ENCODE data around the gene COQ3. TPM values are rescaled to one million over a fixed set of nuclear protein-coding genes. Genes with fewer than 3 reads are reported as not detected.

COQ3 gene
- total and polyA plus RNA-seq, 2 of the 8 experiments (the other 6 are each of a cell fraction or from before 2014, with no cell fraction given): 8.4 to 16.2 TPM

DNA sequence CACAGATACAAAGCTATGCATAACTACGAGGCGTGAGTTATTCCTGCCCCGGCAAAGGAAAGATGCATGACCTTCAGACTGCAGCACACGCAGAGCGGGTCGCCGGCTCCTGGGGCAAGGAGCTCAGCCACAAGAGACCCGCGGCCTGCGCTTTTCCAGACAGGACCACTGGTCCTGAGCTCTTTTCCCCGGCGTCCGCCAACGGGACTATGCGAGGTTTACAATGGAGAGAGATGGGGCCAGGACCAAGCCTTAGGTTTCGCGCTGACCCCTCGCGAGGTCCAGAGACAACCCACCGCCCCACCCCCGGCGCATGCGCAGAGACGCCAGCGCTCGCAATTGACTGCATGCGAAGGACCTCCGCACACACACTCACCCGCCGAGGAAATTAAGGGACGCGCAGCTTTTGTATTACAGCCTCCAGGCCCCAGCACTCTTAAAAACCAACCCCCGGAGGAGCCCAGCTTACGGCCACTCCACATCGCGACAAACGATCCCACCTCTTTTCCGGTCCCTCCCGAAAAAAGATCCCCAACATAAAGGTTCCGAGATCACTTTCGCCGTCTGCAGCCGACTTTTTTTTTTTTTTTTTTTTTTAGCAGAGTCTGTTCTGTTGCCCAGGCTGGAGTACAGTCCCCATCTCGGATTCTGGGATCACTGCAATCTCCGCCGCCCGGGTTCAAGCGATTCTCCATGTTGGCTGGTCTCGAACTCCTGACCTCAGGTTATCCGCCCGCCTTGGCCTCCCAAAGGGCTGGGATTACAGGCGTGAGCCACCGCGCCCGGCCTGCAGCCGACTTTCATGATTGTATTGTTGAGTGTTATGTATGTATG, at the start of gene COQ3 (continued):
- TF ChIP-seq RAD21 (IDR thresholded peaks at IDR 0.05 in 1 of 2, conservative IDR thresholded peaks at IDR 0.05 in 1 of 2; ENCODE audit: low read depth in 2 of 2, low read length in 2 of 2) (peak in 1 of 2 experiments; percentile 6; a peak in 1 of 4 replicates), ASH2L (IDR thresholded peaks at IDR 0.05; ENCODE audit: low read length) (peak; percentile 96), EP300 (IDR thresholded peaks at IDR 0.05; ENCODE audit: borderline replicate concordance in 1 of 2, low read depth in 2 of 2, low read length in 2 of 2) (no peak), HDAC6 (IDR thresholded peaks at IDR 0.05; ENCODE audit: low read depth, low read length) (no peak), RXRA (IDR thresholded peaks at IDR 0.05; ENCODE audit: insufficient read depth, low read depth, low read length) (no peak), POU5F1 (IDR thresholded peaks at IDR 0.05; ENCODE audit: low read depth, low read length) (no peak), ZNF274 (IDR thresholded peaks at IDR 0.05; ENCODE audit: borderline replicate concordance, extremely low read depth, low read length) (no peak), CHD2 (IDR thresholded peaks at IDR 0.05; ENCODE audit: low read length) (peak; percentile 93), TAF1 (IDR thresholded peaks at IDR 0.05; ENCODE audit: low read depth, low read length) (peak; percentile 96), CTBP2 (IDR thresholded peaks at IDR 0.05; ENCODE audit: borderline replicate concordance, insufficient read depth, insufficient read length, low read length) (no peak), CEBPB (IDR thresholded peaks at IDR 0.05; ENCODE audit: low read depth, low read length) (no peak), SRF (IDR thresholded peaks at IDR 0.05; ENCODE audit: low read depth, low read length) (0 out of 2 replicates have a peak, but pooled peaks have one; percentile 25)
- TF ChIP-seq, protein P1, sequence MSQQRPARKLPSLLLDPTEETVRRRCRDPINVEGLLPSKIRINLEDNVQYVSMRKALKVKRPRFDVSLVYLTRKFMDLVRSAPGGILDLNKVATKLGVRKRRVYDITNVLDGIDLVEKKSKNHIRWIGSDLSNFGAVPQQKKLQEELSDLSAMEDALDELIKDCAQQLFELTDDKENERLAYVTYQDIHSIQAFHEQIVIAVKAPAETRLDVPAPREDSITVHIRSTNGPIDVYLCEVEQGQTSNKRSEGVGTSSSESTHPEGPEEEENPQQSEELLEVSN (IDR thresholded peaks at IDR 0.05): peak; percentile 63
- TF ChIP-seq, protein P2, sequence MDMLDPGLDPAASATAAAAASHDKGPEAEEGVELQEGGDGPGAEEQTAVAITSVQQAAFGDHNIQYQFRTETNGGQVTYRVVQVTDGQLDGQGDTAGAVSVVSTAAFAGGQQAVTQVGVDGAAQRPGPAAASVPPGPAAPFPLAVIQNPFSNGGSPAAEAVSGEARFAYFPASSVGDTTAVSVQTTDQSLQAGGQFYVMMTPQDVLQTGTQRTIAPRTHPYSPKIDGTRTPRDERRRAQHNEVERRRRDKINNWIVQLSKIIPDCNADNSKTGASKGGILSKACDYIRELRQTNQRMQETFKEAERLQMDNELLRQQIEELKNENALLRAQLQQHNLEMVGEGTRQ (IDR thresholded peaks at IDR 0.05; ENCODE audit: low read length): no peak

Measured in H1 (cell line).